ENCODE measurements around the gene CREB3L2. TPM values are rescaled to one million over a fixed set of nuclear protein-coding genes. Genes with fewer than 3 reads are reported as not detected.
A peak's percentile ranks its signal among the peaks of the same experiment; 100 is the strongest.
"Not testable (repeated sequence)": the region's sequence is repeated elsewhere in the genome, so short reads cannot be mapped to it uniquely, and the experiment has no call there.

Gene CREB3L2
- total RNA-seq, 4 donors from 2014 or later: 33.1 to 59.1 (median 43.3) TPM

- Histone ChIP-seq H3K27ac (peak overlapping the region; percentile 61 to 79 (median 73)), H3K27me3 (no peaks in the 10 kb centered on the region), H3K36me3 (no peaks in the 10 kb centered on the region), H3K9me3 (no peaks in the 10 kb centered on the region), H3K4me3 (no peak overlapping the region), H3K4me1 (peaks cover 11 to 95% (median 20%) of the 10 kb centered on the region in 3 donors)
- WGBS, 2 donors (ENCODE audit: low coverage in 1 of 2): 31 to 64% methylated on average over 2 of the region's 2 CpGs
- no peak for ATAC-seq
- TF ChIP-seq POLR2A (IDR thresholded peaks at IDR 0.05) (no peak), EP300 (IDR thresholded peaks at IDR 0.05) (no peak), POLR2AphosphoS5 (IDR thresholded peaks at IDR 0.05) (no peak), CTCF (IDR thresholded peaks at IDR 0.05) (no peak)
These were observed 27.1 kb downstream of the CREB3L2 start for GRCh38 chr7:137974766-137975165.

GRCh38 chr7:137970253-137970975, 31.5 kb downstream of the CREB3L2 start:
- Histone ChIP-seq H3K4me3 (no peak overlapping the region), H3K36me3 (no peaks in the 10 kb centered on the region), H3K27ac (peak overlapping the region; percentile 12 to 80 (median 76)), H3K27me3 (no peaks in the 10 kb centered on the region), H3K4me1 (peaks cover 15 to 95% (median 31%) of the 10 kb centered on the region in 3 donors), H3K9me3 (no peaks in the 10 kb centered on the region)
- peak; percentile 82 for ATAC-seq
- WGBS, 2 donors (ENCODE audit: low coverage in 1 of 2): 20 to 27% methylated on average over 5 to 8 of the region's 8 CpGs
- no peak for TF ChIP-seq EP300 (IDR thresholded peaks at IDR 0.05)
- peak; percentile 33 for TF ChIP-seq POLR2AphosphoS5 (IDR thresholded peaks at IDR 0.05)
- no peak for TF ChIP-seq CTCF (IDR thresholded peaks at IDR 0.05)

GRCh38 chr7:137969828-137970227, 32.1 kb downstream of the CREB3L2 start:
- WGBS, 2 donors (ENCODE audit: low coverage in 1 of 2): 90 to 100% methylated on average over 1 of the region's 1 CpG
- H3K27ac ChIP-seq: peak overlapping the region; percentile 12 to 80 (median 76)
- H3K4me1 ChIP-seq: peaks cover 14 to 91% (median 31%) of the 10 kb centered on the region in 3 donors
- no peaks in the 10 kb centered on the region for H3K9me3 ChIP-seq
- H3K4me3 ChIP-seq: no peak overlapping the region
- no peak for ATAC-seq
- no peaks in the 10 kb centered on the region for H3K36me3 ChIP-seq
- TF ChIP-seq CTCF (IDR thresholded peaks at IDR 0.05): no peak
- TF ChIP-seq EP300 (IDR thresholded peaks at IDR 0.05): no peak
- TF ChIP-seq POLR2A (IDR thresholded peaks at IDR 0.05): no peak
- TF ChIP-seq POLR2AphosphoS5 (IDR thresholded peaks at IDR 0.05): no peak
- no peaks in the 10 kb centered on the region for H3K27me3 ChIP-seq

- Histone ChIP-seq H3K4me1 (peaks cover 12 to 89% (median 31%) of the 10 kb centered on the region in 3 donors), H3K27me3 (no peaks in the 10 kb centered on the region), H3K36me3 (no peaks in the 10 kb centered on the region), H3K4me3 (no peak overlapping the region), H3K9me3 (no peaks in the 10 kb centered on the region), H3K27ac (peak overlapping the region in 1 of 4 donors; percentile 80)
- 72 to 80% methylated on average over 2 to 4 of the region's 4 CpGs for WGBS, 2 donors (ENCODE audit: low coverage in 1 of 2)
- no peak for ATAC-seq
- TF ChIP-seq EP300 (IDR thresholded peaks at IDR 0.05) (no peak), POLR2A (IDR thresholded peaks at IDR 0.05) (no peak)
These were observed 33.0 kb downstream of the CREB3L2 start for GRCh38 chr7:137968890-137969289.

- peaks cover 12 to 89% (median 31%) of the 10 kb centered on the region in 3 donors for H3K4me1 ChIP-seq
- not testable (repeated sequence) for H3K27me3 ChIP-seq, ATAC-seq, H3K4me3 ChIP-seq, H3K9me3 ChIP-seq, H3K36me3 ChIP-seq
- peak overlapping the region in 1 of 4 donors; percentile 80 for H3K27ac ChIP-seq
- WGBS, 2 donors (ENCODE audit: low coverage in 1 of 2): 91 to 100% methylated on average over 1 to 4 of the region's 4 CpGs
These were observed 33.5 kb downstream of the CREB3L2 start for GRCh38 chr7:137968339-137968738.
